ENCODE results near the gene ACTA1.
"Not testable (repeated sequence)": the region's sequence is repeated elsewhere in the genome, so short reads cannot be mapped to it uniquely, and the experiment has no call there.

The ACTA1 gene

GRCh38 chr1:229438021-229438420 is 4.1 kb upstream of the ACTA1 start:
- no peak for DNase-seq

- no peak for DNase-seq
These were observed 3.5 kb upstream of the ACTA1 start for GRCh38 chr1:229437443-229437842.

- DNase-seq, result no peak
These were observed 2.3 kb upstream of the ACTA1 start for GRCh38 chr1:229436201-229436600.

GRCh38 chr1:229434641-229435051 is 752 bp upstream of the ACTA1 start:
- DNase-seq, result no peak

GRCh38 chr1:229433364-229434004 is 410 bp downstream of the ACTA1 start:
- no peak for DNase-seq

GRCh38 chr1:229432905-229433304 is 989 bp downstream of the ACTA1 start:
- DNase-seq, result no peak

GRCh38 chr1:229432116-229432461 is 1.8 kb downstream of the ACTA1 start:
- DNase-seq, result no peak

GRCh38 chr1:229431284-229432115 is 2.4 kb downstream of the ACTA1 start:
- no peak for DNase-seq

DNA sequence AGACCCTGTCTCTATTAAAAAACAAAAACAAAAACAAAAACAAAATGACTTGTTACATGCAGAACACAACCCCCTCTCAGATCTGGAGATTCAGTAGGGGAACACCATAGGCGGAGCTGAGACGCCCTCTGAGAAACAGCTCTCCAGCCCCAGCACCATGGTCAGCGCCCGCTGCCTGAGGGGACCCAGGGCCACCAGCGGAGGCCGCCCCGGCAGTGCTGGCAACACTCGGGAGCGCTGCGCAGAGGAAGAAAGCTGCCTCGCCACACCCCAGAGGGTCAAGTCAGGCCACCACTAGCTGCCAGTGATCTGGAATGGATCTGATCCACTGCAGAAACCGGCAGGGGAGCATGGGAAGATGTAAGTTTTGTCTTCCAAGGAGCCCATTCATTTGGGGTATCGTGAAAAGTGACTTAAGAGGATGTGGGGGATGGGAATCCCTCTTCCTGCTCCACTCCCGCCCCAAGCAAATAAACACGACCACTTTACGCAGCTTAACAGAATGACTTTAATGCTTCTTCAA is 3.1 kb downstream of the ACTA1 start:
- peak; percentile 29 for DNase-seq

DNA sequence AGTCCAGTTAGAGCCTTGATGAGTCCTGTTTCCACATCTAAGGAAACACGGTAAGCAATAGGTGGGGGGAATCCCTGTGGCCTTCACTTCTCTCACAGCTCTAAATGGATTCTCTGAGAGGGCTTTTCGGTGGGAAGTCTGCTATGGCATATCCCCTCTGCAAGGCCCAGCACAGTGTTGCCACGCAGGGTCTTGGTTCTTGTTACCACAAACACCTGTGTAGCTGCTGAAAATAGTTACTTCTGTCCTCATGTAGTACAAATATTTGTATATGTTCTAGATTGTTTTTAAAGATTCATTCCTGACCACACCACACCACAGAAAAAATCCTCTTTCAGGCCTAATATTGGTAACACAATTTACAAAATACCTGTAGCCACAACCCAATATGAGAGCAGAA is 5.6 kb downstream of the ACTA1 start:
- DNase-seq, result no peak

DNA sequence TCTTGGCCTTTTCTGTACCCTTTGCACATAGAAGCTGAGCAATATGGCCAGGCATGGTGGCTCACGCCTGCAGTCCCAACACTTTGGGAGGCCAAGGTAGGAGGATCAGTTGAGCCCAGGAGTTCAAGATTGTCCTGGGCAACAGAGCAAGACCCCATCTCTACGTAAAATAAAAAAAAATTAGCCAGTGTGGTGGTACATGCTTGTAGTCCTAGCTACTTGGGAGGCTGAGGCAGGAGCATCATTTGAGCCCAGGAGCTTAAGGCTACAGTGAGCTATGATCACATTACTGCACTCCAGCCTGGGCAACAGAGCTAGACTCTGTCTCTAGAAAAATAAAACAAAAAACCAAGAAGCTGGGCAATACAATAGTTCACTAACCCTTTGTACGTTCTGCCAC is 6.3 kb downstream of the ACTA1 start:
- DNase-seq, result no peak

DNA sequence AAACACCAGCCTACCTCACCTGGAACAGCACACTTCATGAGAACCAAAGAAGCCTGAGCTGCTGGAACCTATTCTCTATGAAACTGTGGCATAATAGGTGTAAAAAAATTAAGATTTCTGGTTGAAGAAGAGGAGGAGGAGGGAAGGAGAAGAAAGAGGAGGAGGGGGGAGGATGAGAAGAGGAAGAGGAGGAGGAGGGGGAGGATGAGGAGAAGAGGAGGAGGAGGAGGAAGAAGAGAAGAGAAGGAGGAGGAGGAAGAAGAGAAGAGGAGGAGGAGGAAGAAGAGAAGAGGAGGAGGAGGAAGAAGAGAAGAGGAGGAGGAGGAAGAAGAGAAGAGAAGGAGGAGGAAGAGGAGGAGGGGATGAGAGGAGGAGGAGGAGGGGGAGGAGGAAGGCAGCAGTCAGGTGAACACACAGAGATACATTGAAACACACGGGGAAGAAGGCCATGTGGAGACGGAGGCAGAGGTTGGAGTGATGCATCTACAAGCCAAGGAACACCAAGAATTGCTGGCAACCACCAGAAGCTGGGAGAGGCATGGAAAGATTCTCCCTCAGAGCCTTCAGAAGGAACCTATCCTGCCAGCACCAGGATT is 8.2 kb downstream of the ACTA1 start:
- DNase-seq, result no peak

DNA sequence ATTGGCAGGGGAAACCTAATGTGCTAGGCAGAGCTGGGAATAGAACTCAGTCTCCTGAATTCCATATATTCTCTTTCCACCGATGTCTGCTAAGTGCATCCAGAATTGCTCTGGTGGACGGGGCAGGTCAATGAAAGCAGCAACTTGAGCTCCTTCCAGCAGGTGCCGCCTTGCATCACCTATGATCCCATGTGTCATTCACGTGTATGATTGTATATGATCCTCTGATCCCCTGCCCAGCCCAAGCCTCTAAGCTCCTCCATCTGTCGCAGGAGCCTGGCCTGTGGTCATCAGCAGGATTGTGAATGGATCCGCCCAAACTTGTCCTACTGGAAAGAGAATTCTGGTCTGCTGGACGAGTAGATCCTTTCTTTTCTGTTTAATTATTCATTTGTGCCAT is 13.1 kb downstream of the ACTA1 start:
- DNase-seq, result no peak

GRCh38 chr1:229420224-229420623 is 13.7 kb downstream of the ACTA1 start:
- no peak for DNase-seq

DNA sequence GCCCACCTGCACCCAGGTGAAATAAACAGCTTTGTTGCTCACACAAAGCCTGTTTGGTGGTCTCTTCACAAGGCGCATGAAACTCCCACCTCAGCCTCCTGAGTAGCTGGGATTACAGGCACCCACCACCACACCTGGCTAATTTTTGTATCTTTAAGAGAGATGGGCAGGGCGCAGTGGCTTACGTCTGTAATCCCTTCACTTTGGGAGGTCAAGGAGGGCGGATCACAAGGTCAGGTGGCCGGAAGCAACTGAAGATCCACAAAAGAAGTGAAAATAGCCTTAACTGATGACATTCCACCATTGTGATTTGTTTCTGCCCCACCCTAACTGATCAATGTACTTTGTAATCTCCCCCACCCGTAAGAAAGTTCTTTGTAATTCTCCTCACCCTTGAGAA is 15.3 kb downstream of the ACTA1 start:
- not testable (repeated sequence) for DNase-seq

DNA sequence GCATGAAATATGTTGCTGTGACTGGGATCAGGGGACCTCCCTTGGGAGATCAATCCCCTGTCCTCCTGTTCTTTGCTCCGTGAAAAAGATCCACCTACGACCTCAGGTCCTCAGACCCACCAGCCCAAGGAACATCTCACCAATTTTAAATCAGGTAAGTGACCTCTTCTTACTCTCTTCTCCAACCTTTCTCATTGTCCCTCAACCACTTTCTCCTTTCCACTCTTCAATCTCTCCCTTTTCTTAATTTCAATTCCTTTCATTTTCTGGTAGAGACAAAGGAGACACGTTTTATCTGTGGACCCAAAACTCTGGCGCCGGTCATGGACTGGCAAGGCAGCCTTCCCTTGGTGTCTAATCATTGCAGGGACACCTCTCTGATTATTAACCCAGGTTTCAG is 21.1 kb downstream of the ACTA1 start:
- not testable (repeated sequence) for DNase-seq

GRCh38 chr1:229412056-229412455 is 21.8 kb downstream of the ACTA1 start:
- DNase-seq, result no peak

- no peak for DNase-seq
These were observed 22.3 kb downstream of the ACTA1 start for GRCh38 chr1:229411434-229412055.

GRCh38 chr1:229410692-229411433 is 23.0 kb downstream of the ACTA1 start:
- no peak for DNase-seq

- DNase-seq, result no peak
These were observed 23.6 kb downstream of the ACTA1 start for GRCh38 chr1:229410370-229410691.

GRCh38 chr1:229409616-229410369 is 24.1 kb downstream of the ACTA1 start:
- no peak for DNase-seq

DNA sequence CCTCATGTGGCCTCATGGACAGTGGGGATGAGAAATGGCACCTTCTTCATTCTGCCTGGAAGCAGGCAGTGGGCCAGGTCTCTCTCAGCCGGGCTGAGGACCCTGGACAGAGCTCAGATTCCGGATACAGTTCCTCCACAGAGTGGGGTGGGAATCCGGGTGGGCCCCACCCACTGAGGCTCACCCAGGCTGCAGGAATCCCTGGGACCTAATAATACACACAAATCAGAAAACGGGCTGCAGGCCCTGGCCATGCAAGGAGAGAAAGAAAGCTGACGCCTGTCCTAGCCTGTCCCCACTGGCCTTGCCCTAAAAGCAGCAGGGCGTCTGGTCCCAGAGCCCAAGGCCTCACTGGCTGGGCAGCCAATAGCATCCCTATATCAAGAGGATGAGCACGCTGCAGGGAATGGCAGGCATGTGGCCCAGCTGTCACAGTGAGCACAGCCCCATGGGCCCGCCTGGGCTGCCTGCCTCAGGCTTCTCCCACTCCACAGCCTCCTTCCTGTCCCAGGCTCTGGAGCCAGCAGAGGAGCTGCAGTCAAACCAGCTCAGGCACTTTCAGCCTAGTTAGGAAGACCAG is 25.3 kb downstream of the ACTA1 start:
- no peak for DNase-seq

Measured in activated CD4-positive, alpha-beta T cell treated with anti-CD3 and anti-CD28 coated beads, Interleukin-10, Interleukin-2, amounts not matched to agents 100 ng/mL and 50 ng/mL, durations not matched to agents 16 hours and 8 hours (primary cell).